Activated naive CD4-positive, alpha-beta T cell treated with anti-CD3 and anti-CD28 coated beads, Interleukin-2, amount 50 U/mL, for 72 hours (primary cell): ENCODE results near the gene RAB9A. TPM values are rescaled to one million over a fixed set of nuclear protein-coding genes. Genes with fewer than 3 reads are reported as not detected.
"Not testable (repeated sequence)": the region's sequence is repeated elsewhere in the genome, so short reads cannot be mapped to it uniquely, and the experiment has no call there.

Experiments used
- ATAC-seq, 2 donors: fragments of 150-1000 bp; cut with Tn5 transposase; 2 replicates each; pipeline ENCODE4 v1.10.0; 2021; ENCODE audit warnings: mild to moderate bottlenecking in 2 of 2, moderate library complexity in 2 of 2
- DNase-seq, 2 donors: peaks; one replicate each; pipeline ENCODE4 v3.0.0; 2021 to 2022; ENCODE audit warnings: low spot score in 2 of 2
- H3K27ac Mint-ChIP-seq, 2 donors: one replicate each; pipeline ENCODE4 v1.8.0; 2022; ENCODE audit warnings: mild to moderate bottlenecking in 2 of 2, mixed read lengths in 2 of 2
- H3K36me3 Mint-ChIP-seq, 2 donors: one replicate each; pipeline ENCODE4 v1.8.0; 2022; ENCODE audit warnings: mixed read lengths in 2 of 2
- H3K9me3 Mint-ChIP-seq, 2 donors: one replicate each; pipeline ENCODE4 v1.8.0; 2022; ENCODE audit warnings: mixed read lengths in 2 of 2
- total RNA-seq, 2 donors: library from RNA; stranded (reverse); gene quantifications; one replicate each; pipeline ENCODE4 v1.2.3, GENCODE V29; 2022

The RAB9A gene, protein sequence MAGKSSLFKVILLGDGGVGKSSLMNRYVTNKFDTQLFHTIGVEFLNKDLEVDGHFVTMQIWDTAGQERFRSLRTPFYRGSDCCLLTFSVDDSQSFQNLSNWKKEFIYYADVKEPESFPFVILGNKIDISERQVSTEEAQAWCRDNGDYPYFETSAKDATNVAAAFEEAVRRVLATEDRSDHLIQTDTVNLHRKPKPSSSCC
- 10 to 100 TPM; 20.3 to 32.7 TPM for total RNA-seq

DNA sequence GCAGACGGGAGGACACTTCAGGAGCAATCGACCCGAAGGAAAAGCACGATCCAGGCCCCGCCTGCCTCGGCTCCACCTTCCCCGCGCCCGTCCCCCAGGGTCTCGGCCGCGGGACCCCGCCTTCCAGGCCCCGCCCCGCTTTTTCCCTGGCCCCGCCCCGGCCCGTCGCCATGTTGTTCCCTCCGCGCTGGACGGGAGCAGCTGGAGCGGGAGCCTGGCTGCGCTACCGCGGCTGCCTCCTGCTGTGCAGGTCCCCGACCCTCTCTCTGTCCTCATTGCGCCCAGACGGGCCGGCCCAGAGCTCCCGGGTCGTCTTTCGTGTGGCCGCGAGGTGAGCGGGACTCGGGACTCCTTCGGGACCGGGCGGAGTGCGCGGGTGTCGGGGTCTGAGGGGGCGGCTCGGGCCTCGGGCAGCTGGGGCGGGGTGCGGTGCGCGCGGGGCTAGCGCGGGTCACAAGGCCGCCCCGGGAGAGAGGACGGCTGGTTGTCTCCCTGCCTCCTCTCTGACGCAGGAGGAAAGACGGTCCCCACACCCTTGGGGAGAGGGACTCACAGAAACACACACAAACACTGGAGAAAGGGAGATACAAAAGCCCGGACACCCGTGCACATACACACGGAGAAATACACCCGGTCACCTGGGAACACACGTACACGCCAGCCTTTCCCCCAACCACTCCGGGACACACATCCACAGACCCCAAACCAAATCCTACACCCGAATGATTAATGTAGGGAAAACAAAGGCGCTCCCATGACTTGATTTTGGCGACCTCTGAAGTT, at the start of gene RAB9A:
TSS of gene RAB9A (plus strand) at position 171 of the 783 bp plus-strand sequence. CDS start 19,619 bp downstream, outside the sequence.
- ATAC-seq (peak; percentile 88 to 93), DNase-seq (peak; percentile 75 to 82)
- H3K9me3 Mint-ChIP-seq = no peaks in the 10 kb centered on the region
- peak within 1 kb of the TSS; percentile 96 to 97 for H3K27ac Mint-ChIP-seq
- peaks cover 5% of the 10 kb centered on the region in 2 donors for H3K36me3 Mint-ChIP-seq

DNA sequence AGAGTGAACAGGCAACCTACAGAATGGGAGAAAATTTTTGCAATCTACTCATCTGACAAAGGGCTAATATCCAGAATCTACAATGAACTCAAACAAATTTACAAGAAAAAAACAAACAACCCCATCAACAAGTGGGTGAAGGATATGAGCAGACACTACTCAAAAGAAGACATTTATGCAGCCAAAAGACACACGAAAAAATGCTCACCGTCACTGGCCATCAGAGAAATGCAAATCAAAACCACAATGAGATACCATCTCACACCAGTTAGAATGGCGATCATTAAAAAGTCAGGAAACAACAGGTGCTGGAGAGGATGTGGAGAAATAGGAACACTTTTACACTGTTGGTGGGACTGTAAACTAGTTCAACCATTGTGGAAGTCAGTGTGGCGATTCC, 47.2 kb upstream of the RAB9A start:
- not testable (repeated sequence) for H3K27ac Mint-ChIP-seq, H3K36me3 Mint-ChIP-seq, DNase-seq, ATAC-seq, H3K9me3 Mint-ChIP-seq

DNA sequence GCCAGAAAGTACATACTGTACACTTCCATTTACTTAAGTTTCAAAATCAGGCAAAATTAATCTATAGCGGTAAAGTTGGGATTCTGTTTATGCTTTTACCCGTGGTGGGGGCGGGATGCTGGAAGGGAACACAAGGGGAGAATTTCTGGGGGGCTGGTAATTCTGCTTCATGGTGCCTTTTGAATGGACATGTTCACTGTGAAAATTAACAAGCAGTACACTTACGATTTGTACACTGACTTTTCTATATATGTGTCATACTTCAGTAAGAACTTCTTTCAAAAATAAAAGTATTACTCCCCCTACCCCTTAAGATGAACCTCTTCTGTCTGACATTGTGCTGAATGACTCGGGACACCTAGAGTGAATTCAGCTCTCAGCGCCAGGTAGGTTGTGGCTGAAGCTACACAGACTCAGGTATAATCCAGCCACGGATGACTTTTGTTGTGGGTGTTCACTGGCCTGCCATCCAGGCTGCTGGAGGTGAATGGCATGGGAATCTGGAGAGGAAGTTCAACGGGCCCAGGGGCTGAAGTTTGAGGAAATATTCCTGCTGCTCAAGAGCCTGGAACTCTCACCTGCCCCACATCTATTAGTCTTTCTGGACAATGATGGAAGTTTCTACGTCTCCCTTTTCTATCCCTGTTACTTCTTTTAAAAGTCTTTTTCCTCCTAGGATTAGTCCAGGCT, 43.3 kb upstream of the RAB9A start:
- Mint-ChIP-seq H3K36me3 (no peaks in the 10 kb centered on the region), H3K9me3 (no peaks in the 10 kb centered on the region), H3K27ac (no peak overlapping the region)
- ATAC-seq (no peak), DNase-seq (no peak)

GRCh38 chrX:13646154-13646549, 42.8 kb upstream of the RAB9A start:
- Mint-ChIP-seq H3K36me3 (no peaks in the 10 kb centered on the region), H3K9me3 (no peaks in the 10 kb centered on the region), H3K27ac (peak overlapping the region in 1 of 2 donors; percentile 57)
- DNase-seq (peak in 1 of 2 donors; percentile 24), ATAC-seq (no peak)

DNA sequence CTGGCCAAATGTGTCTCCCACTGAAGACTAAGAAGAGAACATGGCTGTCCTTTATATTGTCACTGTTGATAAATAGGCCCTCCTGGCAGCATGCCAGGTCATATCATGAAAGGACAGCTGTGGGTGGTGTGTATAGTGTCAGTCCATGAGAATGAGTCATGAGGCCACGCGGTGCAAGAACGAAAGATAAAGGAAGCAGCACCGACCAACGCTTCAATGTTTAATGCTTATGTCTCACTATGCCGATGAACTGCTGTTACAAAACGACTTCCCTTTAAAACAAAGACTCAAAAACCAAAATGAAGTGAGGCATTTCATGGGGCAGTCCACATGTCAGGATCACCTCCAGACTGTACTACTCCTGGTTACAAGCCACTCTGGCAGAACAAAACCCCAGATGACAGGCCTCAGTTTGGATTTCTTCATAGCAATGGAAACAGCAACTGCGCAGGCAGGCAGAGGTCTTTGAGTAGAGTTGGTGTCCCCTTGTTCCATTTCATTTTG, 41.2 kb upstream of the RAB9A start:
- Mint-ChIP-seq H3K36me3 (no peaks in the 10 kb centered on the region), H3K9me3 (no peaks in the 10 kb centered on the region), H3K27ac (no peak overlapping the region)
- ATAC-seq = peak; percentile 73 to 94
- DNase-seq = peak in 1 of 2 donors; percentile 52

DNA sequence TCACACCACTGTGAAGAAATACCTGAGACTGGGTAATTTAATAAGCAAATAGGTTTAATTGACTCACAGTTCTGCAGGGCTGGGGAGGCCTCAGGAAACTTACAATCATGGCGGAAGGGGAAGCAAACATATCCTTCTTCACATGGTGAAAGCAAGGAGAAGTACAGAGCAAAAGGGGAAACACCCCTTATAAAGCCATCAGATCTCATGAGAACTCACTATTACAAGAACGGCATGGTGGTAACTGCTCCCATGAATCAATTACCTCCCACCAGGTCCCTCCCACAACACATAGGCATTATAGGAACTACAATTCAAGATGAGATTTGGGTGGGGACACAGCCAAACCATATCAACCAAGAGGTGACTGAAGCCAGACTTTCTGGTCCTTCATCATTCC, 40.6 kb upstream of the RAB9A start:
- H3K27ac Mint-ChIP-seq = not testable (repeated sequence)

DNA sequence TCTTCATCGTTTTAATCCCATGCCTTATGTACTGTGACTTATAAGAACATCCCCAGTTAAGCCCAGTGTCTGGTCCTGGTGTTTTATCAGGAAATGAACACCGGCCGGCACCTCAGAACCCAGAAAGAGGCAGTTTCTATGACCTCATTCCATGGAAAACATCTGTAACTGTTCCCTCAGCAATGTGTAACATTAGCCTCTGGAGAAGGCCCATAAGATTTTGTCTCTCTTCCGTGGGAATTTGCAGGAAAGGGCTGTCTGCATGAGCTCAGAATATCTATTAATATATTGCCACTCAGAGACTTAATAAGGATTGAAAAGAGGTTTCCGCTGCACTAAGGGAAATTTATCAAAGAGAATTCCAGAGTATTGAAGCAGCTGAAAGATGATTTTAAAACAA, 39.1 kb upstream of the RAB9A start:
- Mint-ChIP-seq H3K9me3 (no peaks in the 10 kb centered on the region), H3K27ac (no peak overlapping the region), H3K36me3 (no peaks in the 10 kb centered on the region)
- ATAC-seq (no peak), DNase-seq (no peak)

More for the DNA sequence above, 40.6 kb upstream of the RAB9A start:
- DNase-seq, H3K9me3 Mint-ChIP-seq, ATAC-seq, H3K36me3 Mint-ChIP-seq: not testable (repeated sequence)

DNA sequence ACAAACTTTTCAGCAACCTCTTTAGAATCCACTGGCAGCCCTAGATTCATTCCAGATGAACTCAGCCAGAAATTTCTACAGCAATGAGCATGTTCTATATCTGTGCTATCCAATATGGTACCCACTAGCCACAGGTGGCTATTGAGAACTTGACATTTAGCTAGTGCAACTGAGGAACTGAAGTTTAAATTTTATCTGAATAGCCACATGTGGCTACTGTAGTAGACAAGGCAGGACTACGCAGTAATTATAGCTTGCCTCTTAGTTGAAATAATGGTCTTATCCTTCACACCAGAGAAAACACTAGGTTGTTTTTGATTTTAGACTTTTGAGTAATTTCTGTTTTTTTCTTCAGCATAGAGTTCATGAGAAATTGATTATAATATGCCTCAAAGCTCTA, 38.6 kb upstream of the RAB9A start:
- Mint-ChIP-seq H3K36me3 (no peaks in the 10 kb centered on the region), H3K27ac (no peak overlapping the region), H3K9me3 (no peaks in the 10 kb centered on the region)
- DNase-seq (no peak), ATAC-seq (no peak)

GRCh38 chrX:13651150-13651549, 37.8 kb upstream of the RAB9A start:
- H3K27ac Mint-ChIP-seq = no peak overlapping the region

DNA sequence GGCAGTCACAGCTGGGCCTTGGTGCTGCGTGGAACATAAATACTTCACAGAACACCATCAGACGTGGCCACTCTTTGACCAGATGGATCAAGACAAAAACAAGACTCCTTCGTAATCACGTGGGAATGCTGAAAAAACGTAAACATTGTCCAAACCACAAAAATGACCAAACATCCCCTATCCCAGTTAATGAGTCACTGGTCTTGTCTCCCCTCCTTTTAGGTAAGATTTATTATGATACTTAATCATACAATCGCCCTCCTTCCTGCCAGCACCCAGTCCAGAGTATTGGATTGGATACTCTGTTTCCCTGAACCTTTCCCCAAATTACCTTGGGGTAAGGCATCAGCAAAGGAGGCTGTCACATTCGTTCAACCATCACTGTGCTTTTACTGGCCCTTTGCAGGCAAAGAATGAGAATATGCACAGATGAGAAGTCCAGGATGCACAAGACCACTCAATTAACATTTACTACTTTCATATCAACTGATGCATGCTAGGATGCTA, 36.6 kb upstream of the RAB9A start:
- no peaks in the 10 kb centered on the region for H3K9me3 Mint-ChIP-seq
- no peak for DNase-seq
- no peak for ATAC-seq
- H3K27ac Mint-ChIP-seq = peak overlapping the region; percentile 65 to 88
- H3K36me3 Mint-ChIP-seq = no peaks in the 10 kb centered on the region

More at GRCh38 chrX:13651150-13651549, 37.8 kb upstream of the RAB9A start:
- Mint-ChIP-seq H3K36me3 (no peaks in the 10 kb centered on the region), H3K9me3 (no peaks in the 10 kb centered on the region)
- no peak for DNase-seq
- ATAC-seq = no peak

- Mint-ChIP-seq H3K27ac (peak within 1 kb of the TSS; percentile 88 to 92), H3K36me3 (no peaks in the 10 kb centered on the region), H3K9me3 (no peaks in the 10 kb centered on the region)
- peak; percentile 96 to 99 for ATAC-seq
- peak; percentile 85 to 94 for DNase-seq
Observed at GRCh38 chrX:13652850-13653693, 35.9 kb upstream of the RAB9A start, which contains the start of gene TCEANC. Gene TCEANC (plus strand): TSS chrX:13653141. CDS start chrX:13662509, 9,368 bp downstream.

DNA sequence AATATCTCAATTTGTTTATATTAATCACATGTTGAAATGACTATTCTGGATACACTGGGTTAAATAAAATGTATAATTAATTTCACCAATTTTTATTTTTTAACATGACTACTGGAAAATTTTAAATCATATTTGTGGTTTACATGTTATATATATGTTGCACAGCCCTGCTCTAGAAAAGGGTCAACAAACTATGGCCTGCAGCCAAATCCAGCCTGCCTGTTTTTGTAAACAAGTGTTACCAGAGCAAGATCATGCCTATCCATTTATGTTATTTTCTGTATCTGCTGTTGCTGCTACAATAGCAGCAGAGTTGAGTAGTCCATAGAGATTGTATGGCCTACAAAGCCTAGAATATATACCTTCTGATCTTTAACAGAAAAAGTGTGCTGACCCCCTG, 34.8 kb upstream of the RAB9A start:
- DNase-seq (no peak), ATAC-seq (no peak)
- H3K9me3 Mint-ChIP-seq = no peaks in the 10 kb centered on the region
- H3K36me3 Mint-ChIP-seq = no peaks in the 10 kb centered on the region
- H3K27ac Mint-ChIP-seq = peak overlapping the region in 1 of 2 donors; percentile 25

- no peak overlapping the region for H3K27ac Mint-ChIP-seq
- no peaks in the 10 kb centered on the region for H3K36me3 Mint-ChIP-seq
- no peaks in the 10 kb centered on the region for H3K9me3 Mint-ChIP-seq
- DNase-seq = no peak
- no peak for ATAC-seq
Observed at GRCh38 chrX:13655674-13656073, 33.3 kb upstream of the RAB9A start.

- peak in 1 of 2 donors; percentile 16 for DNase-seq
- Mint-ChIP-seq H3K27ac (no peak overlapping the region), H3K36me3 (peaks cover 0 to 4% of the 10 kb centered on the region in 2 donors), H3K9me3 (no peaks in the 10 kb centered on the region)
- peak in 1 of 2 donors; percentile 40 for ATAC-seq
Observed at GRCh38 chrX:13658602-13659001, 30.3 kb upstream of the RAB9A start.

GRCh38 chrX:13659063-13659462, 29.9 kb upstream of the RAB9A start:
- ATAC-seq (peak in 1 of 2 donors; percentile 45), DNase-seq (no peak)
- Mint-ChIP-seq H3K9me3 (no peaks in the 10 kb centered on the region), H3K36me3 (peaks cover 0 to 4% of the 10 kb centered on the region in 2 donors), H3K27ac (no peak overlapping the region)

DNA sequence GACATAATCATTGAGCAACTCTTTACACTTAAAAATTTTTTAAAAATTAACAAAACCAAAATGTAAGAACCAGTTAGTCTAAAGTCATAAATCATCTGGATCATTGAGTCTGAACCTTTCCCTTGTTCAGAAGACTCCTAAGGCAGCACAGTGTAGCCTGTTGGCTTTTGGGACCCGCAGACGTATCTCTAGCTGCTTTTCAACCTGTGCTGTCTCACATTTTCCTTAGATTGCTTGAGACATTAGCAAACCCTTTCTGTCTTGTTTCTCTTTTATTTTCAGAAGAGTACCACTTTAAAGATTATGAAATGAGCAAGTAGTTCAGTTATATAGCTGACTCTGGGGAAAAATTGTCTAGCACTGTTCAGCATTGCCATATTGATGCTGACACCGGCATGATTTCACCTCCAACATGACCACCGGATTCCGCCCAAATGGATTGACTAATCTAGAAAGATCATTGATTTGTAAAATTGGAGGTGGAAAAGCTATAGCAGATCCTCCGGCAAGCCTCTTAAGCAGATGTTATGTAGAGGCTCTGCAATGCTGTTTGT, 27.1 kb upstream of the RAB9A start:
- H3K27ac Mint-ChIP-seq = no peak overlapping the region
- DNase-seq = no peak
- peak in 1 of 2 donors; percentile 37 for ATAC-seq
- no peaks in the 10 kb centered on the region for H3K9me3 Mint-ChIP-seq
- H3K36me3 Mint-ChIP-seq = peaks cover 0 to 4% of the 10 kb centered on the region in 2 donors
